Choroid plexus epithelial cell (primary cell): ENCODE measurements around the gene CRACR2A.

Source experiments
- DNase-seq: peaks from one replicate; pipeline ENCODE4 v3.0.0-alpha.2; 2010; ENCODE audit warnings: low read depth
- H3K4me3 ChIP-seq: 2 replicates; pipeline ENCODE4 v1.5.1; 2011; ENCODE audit warnings: low read depth, mild to moderate bottlenecking, control low read depth, low read length, moderate library complexity
- TF ChIP-seq, protein P1 (sequence below): conservative IDR thresholded peaks from 2 replicates; pipeline ENCODE4 v1.5.1; 2011; ENCODE audit warnings: low read depth, mild to moderate bottlenecking, control low read depth, inconsistent platforms, low read length, moderate library complexity

CRACR2A gene

DNA sequence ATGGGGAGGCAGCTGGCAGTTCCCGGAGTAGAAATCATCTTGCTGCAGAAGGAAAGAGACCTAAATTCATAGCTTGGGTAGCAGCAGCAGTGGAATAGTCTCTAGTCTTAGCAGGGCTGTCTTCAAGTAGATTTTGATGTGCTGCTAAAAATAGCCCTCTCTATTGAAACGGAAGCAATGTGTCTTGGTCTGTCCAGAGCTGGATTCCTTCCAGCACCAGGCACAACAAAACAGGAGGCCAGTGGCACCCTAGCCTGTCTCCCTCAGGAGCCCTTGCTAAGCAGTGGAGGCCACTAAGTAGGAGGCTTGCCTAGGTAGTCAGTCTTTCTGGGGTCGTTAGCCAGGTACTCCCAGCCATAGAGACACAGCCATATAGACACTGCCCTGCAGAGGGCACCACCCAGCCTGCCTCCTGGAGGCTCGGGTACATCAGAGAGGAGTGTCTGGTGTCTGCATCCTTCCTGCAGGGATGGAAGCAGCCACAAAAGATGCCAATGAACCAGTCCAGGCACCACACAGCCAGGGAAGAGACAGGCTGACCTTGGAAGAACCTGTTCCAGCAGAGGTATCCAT lies 97.5 kb downstream of the CRACR2A start:
- TF ChIP-seq, protein P1, sequence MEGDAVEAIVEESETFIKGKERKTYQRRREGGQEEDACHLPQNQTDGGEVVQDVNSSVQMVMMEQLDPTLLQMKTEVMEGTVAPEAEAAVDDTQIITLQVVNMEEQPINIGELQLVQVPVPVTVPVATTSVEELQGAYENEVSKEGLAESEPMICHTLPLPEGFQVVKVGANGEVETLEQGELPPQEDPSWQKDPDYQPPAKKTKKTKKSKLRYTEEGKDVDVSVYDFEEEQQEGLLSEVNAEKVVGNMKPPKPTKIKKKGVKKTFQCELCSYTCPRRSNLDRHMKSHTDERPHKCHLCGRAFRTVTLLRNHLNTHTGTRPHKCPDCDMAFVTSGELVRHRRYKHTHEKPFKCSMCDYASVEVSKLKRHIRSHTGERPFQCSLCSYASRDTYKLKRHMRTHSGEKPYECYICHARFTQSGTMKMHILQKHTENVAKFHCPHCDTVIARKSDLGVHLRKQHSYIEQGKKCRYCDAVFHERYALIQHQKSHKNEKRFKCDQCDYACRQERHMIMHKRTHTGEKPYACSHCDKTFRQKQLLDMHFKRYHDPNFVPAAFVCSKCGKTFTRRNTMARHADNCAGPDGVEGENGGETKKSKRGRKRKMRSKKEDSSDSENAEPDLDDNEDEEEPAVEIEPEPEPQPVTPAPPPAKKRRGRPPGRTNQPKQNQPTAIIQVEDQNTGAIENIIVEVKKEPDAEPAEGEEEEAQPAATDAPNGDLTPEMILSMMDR, result peak; percentile 71
- H3K4me3 ChIP-seq, result no peak overlapping the region
- peak; percentile 40 for DNase-seq

DNA sequence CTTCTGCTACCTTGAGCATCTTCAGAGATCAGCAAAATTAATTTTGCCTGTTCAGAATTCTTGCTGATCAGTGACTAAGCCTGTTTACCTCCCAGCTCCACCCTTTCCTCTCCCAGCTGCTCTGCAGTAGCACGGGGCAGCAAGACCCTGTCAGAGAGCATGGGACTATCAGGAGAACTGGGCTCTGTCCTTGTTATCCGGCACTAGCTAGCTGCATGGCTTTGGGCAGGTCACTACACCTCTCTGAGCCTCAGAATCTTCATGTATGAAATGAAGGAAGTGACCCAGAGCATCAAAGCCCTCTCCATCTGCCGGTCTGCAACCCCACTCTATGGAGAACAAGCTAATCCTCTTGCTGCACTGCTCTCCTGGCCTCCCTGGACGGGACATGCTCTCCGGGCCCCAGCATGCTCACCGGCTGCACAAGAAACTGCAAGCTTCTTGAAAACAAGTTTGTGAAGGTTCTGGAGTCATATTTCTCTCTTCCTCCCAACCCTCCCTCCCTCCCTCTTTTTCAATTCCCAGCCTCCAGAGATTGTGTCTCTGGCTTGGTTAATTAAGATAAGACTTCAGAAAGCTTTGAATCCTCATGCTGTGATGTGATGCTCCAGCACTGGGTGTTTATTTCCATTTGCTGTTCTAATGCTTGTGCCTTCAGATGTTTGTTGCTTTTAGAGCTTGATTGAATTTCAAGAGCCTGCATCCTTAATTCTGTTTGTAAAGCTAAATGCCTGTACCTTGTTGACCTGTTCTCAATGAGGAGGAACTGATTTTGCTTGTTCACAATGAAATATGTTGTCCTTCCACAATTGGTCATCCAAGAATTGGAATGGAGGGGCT lies 101.1 kb downstream of the CRACR2A start:
- H3K4me3 ChIP-seq, result no peak overlapping the region
- TF ChIP-seq, protein P1, result no peak
- DNase-seq, result peak; percentile 63

DNA sequence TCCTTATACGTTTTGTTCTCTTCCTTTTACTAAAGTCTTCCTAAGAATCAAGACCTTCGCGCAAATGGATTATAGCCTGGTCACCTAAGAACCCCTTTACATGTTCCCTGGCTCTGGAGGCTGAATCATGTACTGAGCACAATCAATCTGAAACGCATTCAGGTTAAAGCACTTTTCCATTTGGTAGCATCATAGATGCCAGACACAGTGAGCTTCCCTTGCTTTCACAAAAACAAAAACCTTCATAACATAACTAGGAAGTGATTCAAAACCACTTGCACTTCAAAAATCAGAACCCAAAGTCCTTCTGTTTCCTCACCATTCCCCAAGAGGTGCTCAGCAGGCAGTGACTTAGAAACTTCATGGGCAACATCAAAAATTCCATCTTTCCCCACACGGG lies 105.4 kb downstream of the CRACR2A start:
- H3K4me3 ChIP-seq, result no peak overlapping the region
- TF ChIP-seq, protein P1, result no peak
- DNase-seq, result peak; percentile 9

DNA sequence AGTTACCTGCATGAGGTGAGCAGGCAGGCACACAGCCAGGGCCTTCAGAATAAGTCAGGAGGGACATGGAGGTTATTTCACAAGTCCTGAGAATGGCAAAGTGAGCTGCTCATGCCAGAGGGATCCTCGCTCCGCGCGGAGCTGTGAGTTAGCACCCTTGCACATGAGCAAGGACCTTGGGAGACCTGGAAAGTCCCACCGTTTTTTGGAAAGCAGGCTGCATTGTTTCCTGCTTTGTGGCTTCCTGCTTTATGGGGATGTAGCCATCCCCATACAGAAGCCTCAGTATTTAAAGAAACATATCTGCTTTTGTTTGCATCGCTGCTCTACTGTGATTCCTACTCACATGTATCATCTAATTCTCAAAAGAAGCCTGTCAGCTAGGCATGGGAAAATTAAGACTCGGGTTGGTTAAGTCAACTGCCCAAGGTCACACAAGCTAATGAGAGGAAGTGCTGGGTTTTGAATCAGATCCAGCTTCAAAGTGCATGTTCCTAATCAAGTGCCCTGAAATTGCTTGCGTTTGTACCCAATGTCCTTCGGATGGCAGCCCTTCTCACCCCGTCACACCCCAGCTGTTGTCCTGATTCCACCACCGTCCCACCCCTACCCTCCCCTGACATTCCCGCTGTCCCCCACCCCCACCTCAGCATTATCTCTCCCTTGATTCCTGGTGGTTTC lies 106.2 kb downstream of the CRACR2A start:
- DNase-seq, result peak; percentile 39
- no peak overlapping the region for H3K4me3 ChIP-seq
- TF ChIP-seq, protein P1, result no peak

DNA sequence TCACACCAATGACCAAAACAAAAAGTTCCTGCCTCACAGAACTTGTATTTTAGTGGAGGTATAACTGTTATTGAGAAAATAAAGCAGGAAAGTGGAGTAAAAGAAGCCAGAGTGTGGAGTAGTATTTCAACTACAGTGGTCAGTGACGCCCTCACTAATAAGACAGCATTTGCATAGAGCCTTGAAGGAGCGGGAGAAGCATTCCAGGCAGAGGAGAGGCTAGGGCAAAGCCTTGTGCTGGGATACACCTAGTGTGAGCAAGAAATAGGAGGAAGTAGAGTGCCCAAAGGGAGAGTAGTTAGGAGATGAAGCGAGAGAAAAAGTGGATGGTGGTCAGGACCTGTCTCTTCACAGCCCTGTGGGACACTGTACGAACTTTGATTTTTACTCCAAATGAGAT lies 107.8 kb downstream of the CRACR2A start:
- TF ChIP-seq, protein P1, result no peak
- DNase-seq, result no peak
- H3K4me3 ChIP-seq, result no peak overlapping the region

DNA sequence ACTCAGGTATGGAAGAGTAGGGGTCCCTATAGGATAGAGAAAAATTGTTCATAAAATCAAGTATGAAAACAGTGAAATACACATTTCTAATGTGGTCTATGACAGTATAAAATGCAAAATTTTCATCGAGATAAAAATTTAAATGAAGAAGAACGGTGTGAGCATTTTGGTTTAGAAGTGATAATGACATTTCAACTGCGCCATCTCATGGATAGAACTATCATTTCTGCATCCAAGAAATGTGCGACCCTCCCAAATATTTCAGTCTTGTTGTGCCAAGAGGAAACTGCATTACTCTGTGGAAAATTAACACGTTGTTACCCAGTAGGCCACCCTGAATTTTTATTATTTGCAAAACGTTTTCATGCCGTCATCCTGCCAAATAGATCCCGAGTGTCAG lies 108.8 kb downstream of the CRACR2A start:
- DNase-seq, result no peak
- TF ChIP-seq, protein P1, result no peak

More for the DNA sequence above, 108.8 kb downstream of the CRACR2A start:
- no peak overlapping the region for H3K4me3 ChIP-seq
